PFSK-1 (cell line): ENCODE data around the gene NAA80.

ENCODE experiments used
- POLR2AphosphoS5 ChIP-seq: IDR thresholded peaks from 2 replicates; pipeline ENCODE4 v1.6.1; 2012; ENCODE audit warnings: low read depth, mild to moderate bottlenecking, control low read depth, low read length, moderate library complexity
- REST ChIP-seq, 2 experiments: IDR thresholded peaks; 2 replicates each; pipeline versions ENCODE4 v1.6.1 to v1.8.0; 2011 to 2012; ENCODE audit warnings: low read depth in 2 of 2, low read length in 2 of 2, control low read depth in 1 of 2, inconsistent platforms in 1 of 2, mild to moderate bottlenecking in 1 of 2, moderate library complexity in 1 of 2; ENCODE audit not compliant: insufficient read depth in 1 of 2
- SIN3A ChIP-seq: IDR thresholded peaks from 2 replicates; pipeline ENCODE4 v1.6.1; 2012; ENCODE audit warnings: mild to moderate bottlenecking, low read length, moderate library complexity, borderline replicate concordance; ENCODE audit not compliant: insufficient read depth

- no peak for TF ChIP-seq REST (IDR thresholded peaks at IDR 0.05; ENCODE audit: insufficient read depth in 1 of 2, low read depth in 2 of 2, low read length in 2 of 2)
- no peak for TF ChIP-seq SIN3A
- TF ChIP-seq POLR2AphosphoS5: no peak
Observed at GRCh38 chr3:50340147-50340447, 40.9 kb upstream of the NAA80 start.
